GM19395 (cell line): Measurements from ENCODE around the gene ERC1.

Source experiments
- ATAC-seq: cut with Tn5 transposase; IDR thresholded peaks from one replicate; pipeline ENCODE4 v1.9.1; 2021; ENCODE audit warnings: mild to moderate bottlenecking, moderate library complexity; ENCODE audit not compliant: unreplicated experiment

The ERC1 gene

DNA sequence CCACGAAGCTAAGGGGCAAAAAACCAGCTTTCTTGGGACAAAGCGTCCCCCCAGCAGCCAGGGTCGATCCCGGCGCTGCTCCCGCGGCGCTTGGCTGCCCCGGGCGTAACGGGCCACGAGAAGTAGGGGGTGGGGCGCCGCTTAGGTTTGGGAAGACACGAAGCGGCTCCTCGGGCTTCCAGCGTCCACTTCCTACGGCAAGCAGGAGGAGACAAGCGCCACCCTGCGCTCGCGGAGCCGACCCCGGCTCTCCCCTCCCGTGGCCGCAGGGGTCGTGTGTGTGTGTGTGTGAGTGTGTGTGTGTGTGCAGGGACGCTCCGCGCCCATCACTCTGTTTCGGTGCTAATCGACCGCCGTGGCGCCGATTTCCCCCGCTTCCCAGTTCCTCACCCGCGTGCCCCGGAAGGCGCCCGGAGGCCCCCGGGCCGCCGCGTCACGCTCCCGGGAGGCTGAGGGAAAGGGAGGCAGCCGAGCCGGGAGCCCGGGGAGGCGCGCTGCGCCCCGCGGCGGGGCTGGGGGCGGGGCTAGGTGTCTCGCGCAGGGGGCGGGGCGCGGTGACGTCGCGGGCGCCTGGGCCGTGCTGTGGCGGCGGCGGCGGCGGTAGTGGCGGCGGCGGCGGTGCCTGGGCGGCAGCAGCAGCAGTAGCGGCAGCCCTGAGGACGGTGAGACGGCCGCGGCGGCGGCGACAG, at the start of gene ERC1:
TSS of gene ERC1 (plus strand) at position 563 of the 689 bp plus-strand sequence. CDS start 36,681 bp downstream, outside the sequence.
- ATAC-seq = peak; percentile 73

DNA sequence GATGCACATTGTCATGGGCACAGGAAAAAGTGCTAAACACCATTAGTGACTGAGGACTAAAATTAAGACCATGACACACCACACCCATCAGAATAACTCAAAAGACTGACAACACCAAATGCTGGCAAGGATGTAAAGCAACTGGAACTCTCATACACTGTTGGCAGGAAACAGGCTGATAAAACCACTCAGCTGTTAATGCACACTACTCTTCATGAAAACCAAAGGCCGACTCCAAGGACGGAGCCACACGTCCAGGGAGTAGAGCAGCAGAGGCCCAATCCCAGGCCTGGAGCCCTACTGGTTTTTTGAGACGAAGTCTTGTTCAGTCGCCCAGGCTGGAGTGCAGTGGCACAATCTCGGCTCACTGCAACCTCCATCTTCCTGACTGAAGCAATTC, 48.0 kb upstream of the ERC1 start:
- ATAC-seq = no peak

DNA sequence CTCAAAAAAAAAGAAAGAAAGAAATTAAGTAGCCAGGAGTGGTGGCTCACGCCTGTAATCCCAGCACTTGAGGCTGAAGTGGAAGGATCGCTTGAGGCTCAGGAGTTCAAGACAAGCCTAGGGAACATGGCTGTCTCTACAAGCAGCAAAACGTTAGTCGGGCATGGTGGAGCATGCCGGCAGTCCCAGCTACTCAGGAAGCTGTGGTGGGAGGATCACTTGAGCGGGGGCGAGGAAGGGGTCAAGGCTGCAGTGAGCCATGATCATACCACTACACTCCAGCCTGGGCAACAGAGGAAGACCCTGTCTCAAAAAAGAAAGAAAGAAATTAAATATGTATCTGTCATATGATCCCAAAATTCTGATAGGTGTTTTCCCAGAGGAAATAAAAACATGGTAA, 46.8 kb upstream of the ERC1 start:
- ATAC-seq = no peak

DNA sequence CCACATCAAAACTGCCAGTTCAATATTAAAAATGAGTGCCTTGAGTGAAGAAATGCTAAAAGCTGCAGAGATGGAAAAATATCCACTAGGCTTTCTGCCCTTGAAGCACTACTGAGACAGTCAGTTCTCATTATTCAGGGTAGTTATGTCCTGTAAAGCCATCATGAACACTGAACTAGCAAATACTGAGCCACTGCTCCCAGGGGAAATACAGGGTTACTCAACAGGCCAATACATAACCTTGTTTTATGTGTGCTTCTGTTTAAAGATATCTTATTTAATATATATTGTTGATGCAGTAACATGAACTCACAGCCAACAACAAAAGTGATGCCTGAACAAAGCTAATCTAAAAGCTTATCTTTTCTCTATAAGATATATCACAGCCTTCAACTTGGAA, 44.8 kb upstream of the ERC1 start:
- no peak for ATAC-seq

DNA sequence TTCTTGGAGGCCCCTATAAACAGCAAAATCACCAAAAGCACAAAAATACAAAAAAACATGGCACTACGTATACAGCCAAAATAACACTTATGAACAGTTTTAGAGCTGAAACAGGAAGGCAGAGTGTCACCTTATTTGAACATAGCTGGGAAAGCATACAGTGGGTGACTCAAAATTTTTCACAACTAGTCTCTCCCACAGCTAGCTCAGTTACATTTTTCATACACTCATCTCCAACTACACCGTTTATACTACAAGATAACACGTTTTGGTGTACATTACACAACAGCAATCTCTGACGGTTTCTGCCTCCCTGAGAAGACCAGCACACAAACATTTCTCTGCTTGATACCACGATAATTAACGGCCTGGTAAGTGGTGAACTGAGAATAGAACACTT, 44.4 kb upstream of the ERC1 start:
- ATAC-seq = no peak

DNA sequence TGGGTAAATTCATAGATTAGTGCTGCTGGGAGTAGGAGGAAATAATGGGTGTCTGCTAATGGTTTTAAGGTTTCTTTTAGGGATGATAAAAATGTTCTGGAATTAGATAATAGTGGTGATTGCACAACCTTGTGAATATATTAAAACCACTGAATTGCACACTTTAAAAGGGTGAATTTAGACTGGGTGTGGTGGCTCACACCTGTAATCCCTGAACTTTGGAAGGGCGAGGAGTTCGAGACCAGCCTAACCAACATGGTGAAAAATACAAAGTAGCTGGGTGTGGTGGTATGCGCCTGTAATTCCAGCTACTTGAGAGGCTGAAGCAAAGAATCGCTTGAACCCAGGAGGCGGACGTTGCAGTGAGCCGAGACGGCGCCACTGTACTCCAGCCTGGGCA, 42.8 kb upstream of the ERC1 start:
- ATAC-seq = no peak

DNA sequence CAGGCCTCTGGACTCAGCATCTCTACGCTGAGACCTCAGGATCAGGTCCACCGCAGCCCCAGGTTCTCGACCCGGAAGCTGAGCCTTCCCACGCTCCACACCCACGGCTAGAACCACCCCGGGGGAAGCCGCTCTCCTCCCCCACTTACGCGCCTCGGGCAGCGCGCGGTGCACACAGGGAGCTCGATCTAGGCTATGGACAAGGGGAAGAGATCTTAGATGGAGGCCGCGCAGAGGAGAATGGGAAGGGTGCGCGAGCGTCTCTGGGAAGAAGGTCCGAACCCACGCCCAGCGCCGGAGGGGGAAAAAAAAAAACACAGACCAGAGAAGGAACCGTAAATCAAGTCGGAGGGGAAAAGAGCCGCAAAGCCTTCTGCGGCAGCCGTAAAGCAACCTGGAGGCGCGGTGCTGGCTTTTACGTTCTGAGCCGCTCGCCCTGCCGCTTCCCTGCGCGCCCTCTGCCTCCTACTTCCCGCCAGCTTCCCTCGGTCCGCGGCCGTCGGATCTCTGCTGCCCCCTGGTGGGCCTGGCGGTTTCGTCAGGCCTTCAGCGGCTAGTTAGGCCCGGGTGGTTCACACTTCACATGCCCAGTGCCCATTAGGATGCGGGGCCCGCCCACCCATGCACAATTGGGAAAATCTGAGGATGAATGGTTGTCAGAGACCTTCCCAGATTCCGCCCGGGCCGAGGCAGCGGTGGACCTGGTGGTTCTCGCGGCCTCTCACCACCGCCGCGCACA, 41.4 kb upstream of the ERC1 start, which contains the start of gene RAD52:
TSS of gene RAD52 (minus strand) at position 242 of the 739 bp plus-strand sequence. CDS start 16,636 bp downstream, outside the sequence.
- ATAC-seq = peak; percentile 83

DNA sequence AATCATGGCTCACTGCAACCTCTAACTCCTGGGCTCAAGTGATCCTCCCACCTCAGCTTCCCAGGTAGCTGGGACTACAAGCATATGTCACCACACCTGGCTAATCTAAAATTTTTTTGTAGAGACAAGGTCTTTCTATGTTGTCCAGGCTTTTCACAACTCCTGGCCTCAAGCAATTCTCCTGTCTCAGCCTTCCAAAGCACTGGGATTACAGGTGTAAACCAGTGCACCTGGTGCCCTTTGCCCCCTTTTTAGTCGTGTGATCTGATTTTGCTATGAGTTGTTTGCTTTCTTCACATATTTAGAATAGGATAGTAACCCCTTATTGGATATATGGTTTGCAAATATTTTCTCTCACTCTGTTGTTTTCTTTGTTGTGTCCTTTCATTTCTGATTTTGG, 39.8 kb upstream of the ERC1 start:
- no peak for ATAC-seq

DNA sequence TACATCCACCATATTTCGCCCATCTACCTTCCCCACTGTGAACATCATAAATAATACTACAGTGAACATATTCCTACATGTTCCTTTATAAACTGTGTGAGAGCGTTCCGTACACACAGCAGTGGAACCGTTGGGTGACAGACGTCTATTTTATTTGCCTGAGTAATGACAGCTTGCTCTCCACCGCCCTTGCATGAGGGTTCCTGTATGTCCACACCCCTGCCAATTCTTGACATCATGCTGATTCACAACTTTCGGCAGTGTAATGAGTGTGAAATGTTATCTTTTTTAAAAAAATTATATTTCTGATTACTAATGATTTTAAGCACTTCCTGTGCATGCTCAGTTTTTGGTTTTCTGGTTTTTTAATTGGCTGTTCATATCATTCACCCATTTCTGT, 37.2 kb upstream of the ERC1 start:
- ATAC-seq = no peak

DNA sequence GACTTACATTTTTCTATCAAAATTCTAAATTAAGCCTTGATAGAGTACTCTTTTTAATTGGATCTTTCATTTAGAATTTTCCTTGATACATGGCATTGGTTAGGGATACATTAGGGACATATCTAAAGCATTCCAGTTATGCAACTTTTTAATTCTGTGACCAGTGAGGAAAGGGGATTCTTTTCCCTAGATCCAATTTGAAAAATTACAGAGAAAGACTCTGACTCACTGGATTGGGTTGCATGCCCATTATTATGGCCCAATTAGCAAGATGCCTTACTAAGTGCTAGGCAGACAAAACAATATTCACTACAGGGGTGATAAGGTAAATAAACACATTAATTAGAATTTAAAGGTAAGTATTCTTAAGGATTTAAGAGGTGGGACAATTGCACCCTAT, 36.3 kb upstream of the ERC1 start:
- ATAC-seq = no peak

DNA sequence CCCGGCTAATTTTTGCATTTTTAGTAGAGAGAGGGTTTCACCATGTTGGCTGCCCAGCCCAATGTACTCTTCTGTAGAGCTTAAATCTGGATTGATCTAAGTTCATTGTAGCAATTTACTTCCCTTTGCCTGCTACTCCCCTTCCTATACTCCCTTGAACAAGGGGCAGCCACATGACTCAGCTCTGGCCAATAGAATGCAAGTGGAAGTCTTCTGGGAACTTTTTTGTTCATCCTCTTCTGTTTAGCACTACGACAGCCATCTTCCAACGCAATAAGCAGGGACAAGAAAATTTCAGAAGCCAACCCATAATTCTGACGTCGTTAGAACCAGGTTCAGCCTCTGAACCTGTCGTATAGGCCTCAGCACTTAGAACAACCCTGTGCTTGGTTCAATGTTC, 35.1 kb upstream of the ERC1 start:
- no peak for ATAC-seq

DNA sequence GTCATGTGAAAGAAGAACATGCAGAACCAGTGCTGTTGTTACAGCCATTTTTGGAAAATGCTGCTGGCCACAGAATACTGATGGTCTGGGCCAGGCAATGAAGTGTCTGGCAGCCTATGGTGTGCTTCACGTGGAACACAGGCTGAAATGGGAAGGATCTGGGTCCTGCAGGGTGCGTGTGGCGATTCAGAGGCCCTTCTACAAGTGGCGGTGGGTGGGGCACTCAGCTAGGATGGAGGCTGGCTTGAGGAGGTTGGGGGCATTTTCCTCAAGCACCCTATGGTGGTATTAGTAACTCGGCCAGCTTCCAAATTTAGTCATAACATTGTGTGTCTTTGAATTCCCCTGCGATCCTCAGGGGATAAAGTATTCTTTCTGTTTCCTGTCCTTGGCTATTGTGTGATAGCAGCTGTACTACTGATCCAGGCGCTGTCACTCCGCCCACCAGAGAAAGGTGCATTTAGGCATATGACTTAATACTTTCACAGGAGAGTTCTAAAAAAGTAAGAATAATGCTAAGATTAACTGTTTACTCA, 32.4 kb upstream of the ERC1 start:
- no peak for ATAC-seq

DNA sequence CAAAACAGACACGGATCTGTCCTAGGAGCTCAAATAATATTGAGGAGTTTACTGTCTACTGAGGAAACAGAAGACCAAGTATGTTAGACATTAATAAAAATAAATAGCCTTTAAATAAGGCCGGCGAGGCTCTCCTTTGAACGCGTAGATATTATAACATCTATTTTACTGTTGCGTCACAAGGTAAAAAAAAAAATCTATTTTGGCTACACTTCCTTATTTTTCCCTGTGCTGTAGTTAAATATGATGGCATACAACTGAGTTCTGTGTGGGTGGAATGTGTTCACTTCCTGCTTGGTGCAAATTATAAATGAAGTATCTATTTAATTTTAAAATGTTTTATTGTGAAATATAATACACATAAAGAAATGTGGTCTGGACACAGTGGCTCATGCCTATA, 24.3 kb upstream of the ERC1 start:
- no peak for ATAC-seq

DNA sequence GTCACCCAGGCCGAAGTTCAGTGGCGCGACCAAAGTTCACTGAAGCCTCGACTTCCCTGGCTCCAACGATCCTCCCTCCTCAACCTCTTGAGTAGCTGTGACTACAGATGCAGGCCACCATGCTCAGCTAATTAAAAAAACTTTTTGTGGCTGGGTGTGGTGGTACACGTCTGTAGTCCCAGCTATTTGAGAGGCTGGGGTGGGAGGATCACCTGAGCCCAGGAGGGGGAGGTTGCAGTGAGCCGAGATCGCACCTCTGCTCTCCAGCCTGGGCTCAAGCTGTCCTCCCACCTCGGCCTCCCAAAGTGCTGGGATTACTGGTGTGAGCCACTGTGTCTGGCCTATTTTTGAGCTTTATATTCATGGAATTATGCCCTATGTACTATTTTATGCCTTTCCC, 23.4 kb upstream of the ERC1 start:
- no peak for ATAC-seq

DNA sequence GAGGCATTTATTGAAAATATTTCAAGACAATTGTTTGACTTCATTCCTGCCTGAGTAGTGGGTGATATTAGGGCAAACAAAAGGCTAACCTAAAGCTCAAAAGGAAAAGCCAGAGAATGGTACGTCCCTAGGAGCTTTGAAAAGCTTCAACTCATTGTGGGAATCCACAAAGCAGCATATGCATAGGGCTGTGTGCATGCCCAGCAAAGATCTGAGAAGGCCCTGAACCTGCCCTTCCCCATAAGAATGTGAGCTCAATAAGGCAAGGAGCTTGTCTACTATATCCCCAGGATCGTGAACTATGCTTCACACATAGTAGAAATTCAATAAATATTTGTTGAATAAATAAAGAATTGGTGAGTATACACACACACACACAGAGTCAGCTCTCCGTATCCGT, 22.5 kb upstream of the ERC1 start:
- no peak for ATAC-seq

DNA sequence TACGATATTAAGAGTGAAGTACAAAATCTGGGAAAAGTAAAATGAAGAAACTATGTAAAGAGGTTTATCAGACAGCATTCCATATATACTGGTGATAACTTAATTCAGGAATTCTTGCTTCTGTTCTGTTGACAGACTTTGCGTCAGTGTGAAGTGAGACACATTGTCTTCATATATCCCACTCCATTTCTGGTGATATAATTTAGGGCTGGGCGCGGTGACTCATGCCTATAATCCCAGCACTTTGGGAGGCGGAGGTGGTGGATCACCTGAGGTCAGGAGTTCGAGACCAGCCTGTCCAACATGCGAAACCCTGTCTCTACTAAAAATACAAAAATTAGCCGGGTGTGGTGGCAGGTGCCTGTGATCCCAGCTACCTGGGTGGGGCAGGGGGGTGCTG, 21.2 kb upstream of the ERC1 start:
- ATAC-seq = no peak

DNA sequence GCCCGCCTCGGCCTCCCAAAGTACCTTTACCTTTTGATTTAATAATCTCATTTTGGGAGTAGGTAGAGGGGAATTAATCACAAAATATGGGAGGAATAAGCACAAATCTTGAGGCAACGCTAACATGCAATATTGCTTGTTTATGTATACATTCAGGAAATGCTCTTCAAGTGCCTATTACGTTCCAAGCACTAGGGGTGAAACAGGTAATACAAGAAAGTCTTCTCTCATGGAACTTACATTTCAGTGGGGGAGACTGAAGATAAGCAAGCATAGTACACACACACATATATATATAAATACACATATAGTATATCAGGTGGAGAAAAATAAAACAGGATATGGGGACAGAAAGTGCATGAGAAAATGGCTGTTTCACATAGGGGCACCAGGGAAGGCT, 19.0 kb upstream of the ERC1 start:
- no peak for ATAC-seq

DNA sequence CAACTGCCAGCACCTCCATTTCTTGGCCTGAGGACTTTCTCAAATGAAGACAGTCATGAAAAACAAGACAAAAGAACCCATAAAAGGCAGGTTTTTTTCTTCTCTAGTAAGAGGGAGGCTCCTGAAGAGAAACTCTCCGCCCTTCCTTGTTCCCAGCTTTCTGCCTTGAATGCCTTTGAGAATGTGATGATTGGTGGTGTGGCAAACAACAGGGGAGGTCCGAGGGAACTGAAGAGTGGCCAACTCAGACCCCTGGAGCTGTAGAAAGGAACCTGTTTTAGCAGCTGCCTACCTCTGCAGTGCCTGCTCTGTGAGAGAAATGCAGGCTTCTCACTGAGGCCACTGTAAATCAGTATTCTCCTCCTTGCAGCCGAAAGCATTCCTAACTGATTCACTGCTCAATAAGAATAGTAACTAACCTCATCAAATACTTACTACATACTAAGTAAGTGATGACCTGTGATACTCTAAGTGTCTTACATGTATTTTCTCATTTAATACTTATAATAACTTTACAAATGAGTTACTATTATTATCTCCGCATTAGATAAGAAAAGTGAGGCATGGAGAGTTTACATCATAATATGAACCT, 16.7 kb upstream of the ERC1 start:
- no peak for ATAC-seq

DNA sequence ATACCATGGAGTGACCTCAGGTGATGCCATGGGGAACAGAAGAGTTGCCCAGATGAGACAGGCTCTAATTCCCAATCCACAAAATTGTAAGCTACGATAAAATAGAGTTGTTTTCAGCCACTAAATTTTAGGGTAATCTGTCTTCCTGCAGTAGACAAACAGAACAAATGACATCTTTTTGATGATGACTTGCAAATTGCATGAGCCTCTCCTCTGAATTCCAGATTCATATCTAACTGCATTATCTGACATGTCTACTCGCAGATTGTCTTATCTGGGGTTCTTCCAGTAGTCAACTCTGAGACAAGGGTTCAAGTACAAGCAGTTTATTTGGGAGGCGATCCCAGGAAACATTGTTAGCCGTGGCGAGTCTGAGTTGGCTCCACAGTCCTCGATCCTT, 14.4 kb upstream of the ERC1 start:
- no peak for ATAC-seq

DNA sequence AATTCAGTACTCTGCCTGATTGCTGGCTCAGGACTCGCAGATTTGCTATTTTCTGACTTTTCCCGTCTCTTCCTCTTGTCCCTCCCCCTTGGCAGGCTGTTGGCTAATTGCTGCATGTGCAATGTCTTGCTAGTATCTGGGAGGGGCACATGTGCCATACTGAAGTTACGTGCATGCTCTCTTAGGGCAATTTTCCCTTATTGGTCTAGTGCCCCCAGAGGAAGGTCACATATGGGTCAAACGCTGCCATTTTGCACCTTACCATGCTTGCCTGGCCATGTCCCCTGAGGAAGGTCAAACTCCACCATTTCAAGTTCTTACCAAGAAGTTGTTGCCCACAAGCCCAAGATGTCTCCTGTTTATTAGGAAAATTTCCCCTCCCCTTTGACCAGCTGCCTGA, 13.9 kb upstream of the ERC1 start:
- ATAC-seq = no peak

DNA sequence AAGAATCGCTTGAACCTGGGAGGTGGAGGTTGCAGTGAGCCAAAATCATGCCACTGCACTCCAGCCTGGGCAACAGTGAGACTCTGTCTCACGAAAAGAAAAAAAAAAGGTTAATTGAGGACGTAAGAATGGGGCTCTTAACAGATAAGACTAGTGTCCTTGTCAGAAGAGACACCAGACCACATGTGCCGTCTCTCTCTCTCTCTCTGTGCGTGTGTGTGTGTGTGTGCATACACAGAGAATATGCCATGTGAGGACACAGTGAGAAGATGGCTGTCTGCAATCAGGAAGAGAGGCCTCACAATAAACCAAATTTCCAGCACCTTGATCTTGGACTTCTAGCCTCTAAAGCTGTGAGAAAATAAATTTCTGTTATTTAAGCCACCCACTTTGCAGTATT, 11.7 kb upstream of the ERC1 start:
- no peak for ATAC-seq
